Liver (tissue), 9 donors: Measurements from ENCODE around the gene EPS8. TPM values are rescaled to one million over a fixed set of nuclear protein-coding genes. Genes with fewer than 3 reads are reported as not detected.

Experiments used
- DNase-seq: peaks from one replicate; pipeline ENCODE4 v3.0.0-alpha.2; 2017; ENCODE audit warnings: low spot score
- H3K27ac ChIP-seq, 2 donors: one replicate each; pipeline ENCODE4 v1.7.0; 2013; ENCODE audit warnings: inconsistent platforms in 2 of 2, low read length in 2 of 2, control low read depth in 1 of 2, low read depth in 1 of 2, mild to moderate bottlenecking in 1 of 2
- H3K27me3 ChIP-seq, 4 donors: one replicate each; pipeline versions ENCODE4 v1.6.1 to v1.7.0; 2013; ENCODE audit warnings: low read length in 3 of 4, inconsistent platforms in 1 of 4, mild to moderate bottlenecking in 1 of 4, moderate library complexity in 1 of 4; ENCODE audit not compliant: control insufficient read depth in 4 of 4, insufficient read depth in 4 of 4
- H3K36me3 ChIP-seq, 4 donors: one replicate each; pipeline versions ENCODE4 v1.6.1 to v1.7.0; 2013; ENCODE audit warnings: low read length in 3 of 4, mild to moderate bottlenecking in 3 of 4, low read depth in 1 of 4, moderate library complexity in 1 of 4; ENCODE audit not compliant: control insufficient read depth in 4 of 4, insufficient read depth in 3 of 4
- H3K4me1 ChIP-seq, 4 donors: one replicate each; pipeline versions ENCODE4 v1.6.1 to v1.7.0; 2013; ENCODE audit warnings: low read length in 3 of 4, mild to moderate bottlenecking in 3 of 4, moderate library complexity in 1 of 4; ENCODE audit not compliant: control insufficient read depth in 4 of 4, insufficient read depth in 4 of 4
- H3K4me3 ChIP-seq, 3 donors: one replicate each; pipeline versions ENCODE4 v1.6.1 to v1.7.0; 2013; ENCODE audit warnings: low read length in 3 of 3, control low read depth in 1 of 3, low read depth in 1 of 3, mild to moderate bottlenecking in 1 of 3
- H3K9ac ChIP-seq, 2 donors: one replicate each; pipeline ENCODE4 v1.7.0; 2013; ENCODE audit warnings: low read length in 2 of 2, mild to moderate bottlenecking in 2 of 2, moderate library complexity in 2 of 2, control low read depth in 1 of 2, low read depth in 1 of 2
- H3K9me3 ChIP-seq, 4 donors: one replicate each; pipeline versions ENCODE4 v1.6.1 to v1.7.0; 2013; ENCODE audit warnings: low read length in 3 of 4; ENCODE audit not compliant: control insufficient read depth in 4 of 4
- EGR1 ChIP-seq, 2 donors: IDR thresholded peaks; 2 replicates each; pipeline ENCODE4 v1.6.1; 2016 to 2018; ENCODE audit warnings: antibody characterized with exemption in 2 of 2, low read depth in 2 of 2
- FOXA2 ChIP-seq: IDR thresholded peaks from 2 replicates; pipeline ENCODE4 v1.6.1; 2016; ENCODE audit warnings: antibody characterized with exemption
- GABPA ChIP-seq, 2 donors: IDR thresholded peaks in 1 of 2; conservative IDR thresholded peaks in 1 of 2; 2 replicates each; pipeline ENCODE4 v1.6.1; 2016; ENCODE audit warnings: antibody characterized with exemption in 2 of 2, mild to moderate bottlenecking in 1 of 2, moderate library complexity in 1 of 2
- HNF4A ChIP-seq, 2 donors: conservative IDR thresholded peaks; 2 replicates each; pipeline ENCODE4 v1.6.1; 2016; ENCODE audit warnings: antibody characterized with exemption in 2 of 2, mild to moderate bottlenecking in 2 of 2
- JUND ChIP-seq, 2 donors: IDR thresholded peaks; 2 replicates each; pipeline ENCODE4 v1.6.1; 2016; ENCODE audit warnings: antibody characterized with exemption in 2 of 2
- MAX ChIP-seq: IDR thresholded peaks from 2 replicates; pipeline ENCODE4 v1.6.1; 2016; ENCODE audit warnings: antibody characterized with exemption
- NR2F2 ChIP-seq: IDR thresholded peaks from 2 replicates; pipeline ENCODE4 v1.6.1; 2016; ENCODE audit warnings: antibody characterized with exemption
- RAD21 ChIP-seq, 2 donors: IDR thresholded peaks; 2 replicates each; pipeline ENCODE4 v1.6.1; 2016; ENCODE audit warnings: antibody characterized with exemption in 2 of 2, mild to moderate bottlenecking in 2 of 2
- RXRA ChIP-seq, 2 donors: IDR thresholded peaks; 2 replicates each; pipeline ENCODE4 v1.6.1; 2017 to 2018; ENCODE audit warnings: antibody characterized with exemption in 2 of 2, mild to moderate bottlenecking in 1 of 2
- SP1 ChIP-seq: IDR thresholded peaks from 2 replicates; pipeline ENCODE4 v1.6.1; 2018; ENCODE audit warnings: antibody characterized with exemption, mild to moderate bottlenecking
- TAF1 ChIP-seq: conservative IDR thresholded peaks from 2 replicates; pipeline ENCODE4 v1.6.1; 2016; ENCODE audit warnings: antibody characterized with exemption, mild to moderate bottlenecking
- YY1 ChIP-seq: IDR thresholded peaks from 2 replicates; pipeline ENCODE4 v1.6.1; 2016; ENCODE audit warnings: antibody characterized with exemption, mild to moderate bottlenecking
- WGBS: extraction: QIAGEN DNeasy Blood & Tissue Kit; methylation state at CpG from one replicate; pipeline ENCODE4 v1.1.7; 2013; 5-methylcytosine and 5-hydroxymethylcytosine counted together
- polyA plus RNA-seq, 2 donors: library from polyadenylated mRNA; stranded (reverse) in 1 of 2; unstranded in 1 of 2; fragments of 200-250 nt in 1 of 2; fragments of >200 nt in 1 of 2; fragmentation: Nextera tagmentation in 1 of 2; extraction: Ambion mirVana in 1 of 2; gene quantifications; one replicate each; pipeline versions ENCODE4 v1.2.1 to v1.2.3, GENCODE V29; 2013 to 2015
- total RNA-seq, 2 donors: library from RNA; depleted of rRNA; stranded (reverse); fragments of >200 nt; gene quantifications; one replicate each; pipeline ENCODE4 v1.2.3, GENCODE V29; 2014
- TF ChIP-seq, protein P1 (sequence below): IDR thresholded peaks from 2 replicates; pipeline ENCODE4 v1.6.1; 2016; ENCODE audit warnings: antibody characterized with exemption
- TF ChIP-seq, protein P2 (sequence below): IDR thresholded peaks from 2 replicates; pipeline ENCODE4 v1.6.1; 2016; ENCODE audit warnings: antibody characterized with exemption
- donor health status: healthy.
- donor health status: healthy.
- donor health status: healthy.
- donor health status: healthy.
- donor health status: healthy.

Gene EPS8
- total and polyA plus RNA-seq, 4 donors = 13.7 to 40.2 (median 15.0) TPM

DNA sequence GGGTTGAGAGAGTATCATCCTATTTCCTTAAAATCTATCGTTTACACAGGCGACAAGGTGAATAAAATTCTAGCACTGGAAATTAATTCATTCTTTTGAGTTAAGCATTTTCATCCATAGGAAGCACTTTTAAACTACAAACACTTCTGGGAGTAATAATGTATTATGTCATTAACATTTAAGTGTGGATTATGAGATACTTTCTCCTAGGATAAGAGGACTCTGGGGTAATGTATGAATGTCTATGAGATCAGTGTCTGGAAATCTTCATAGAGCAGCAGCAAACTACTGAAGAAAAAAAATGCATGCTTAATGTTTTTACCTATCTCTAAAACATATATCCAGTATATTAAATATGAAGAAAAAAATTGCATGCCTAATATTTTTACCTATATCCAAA, 86.9 kb downstream of the EPS8 start:
- Histone ChIP-seq H3K36me3 (no peaks in the 10 kb centered on the region), H3K9me3 (no peaks in the 10 kb centered on the region), H3K27me3 (no peaks in the 10 kb centered on the region), H3K9ac (no peak overlapping the region), H3K4me1 (peaks cover 4 to 9% (median 7%) of the 10 kb centered on the region in 4 donors), H3K27ac (peak overlapping the region; percentile 9 to 19), H3K4me3 (no peak overlapping the region)
- DNase-seq = no peak
- 82% methylated on average over 2 of the region's 2 CpGs for WGBS
- TF ChIP-seq, protein P1, sequence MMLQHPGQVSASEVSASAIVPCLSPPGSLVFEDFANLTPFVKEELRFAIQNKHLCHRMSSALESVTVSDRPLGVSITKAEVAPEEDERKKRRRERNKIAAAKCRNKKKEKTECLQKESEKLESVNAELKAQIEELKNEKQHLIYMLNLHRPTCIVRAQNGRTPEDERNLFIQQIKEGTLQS = no peak
- TF ChIP-seq JUND (IDR thresholded peaks at IDR 0.05) (no peak), GABPA (IDR thresholded peaks at IDR 0.05 in 1 of 2, conservative IDR thresholded peaks at IDR 0.05 in 1 of 2) (no peak), RXRA (IDR thresholded peaks at IDR 0.05) (no peak)
- TF ChIP-seq, protein P2, sequence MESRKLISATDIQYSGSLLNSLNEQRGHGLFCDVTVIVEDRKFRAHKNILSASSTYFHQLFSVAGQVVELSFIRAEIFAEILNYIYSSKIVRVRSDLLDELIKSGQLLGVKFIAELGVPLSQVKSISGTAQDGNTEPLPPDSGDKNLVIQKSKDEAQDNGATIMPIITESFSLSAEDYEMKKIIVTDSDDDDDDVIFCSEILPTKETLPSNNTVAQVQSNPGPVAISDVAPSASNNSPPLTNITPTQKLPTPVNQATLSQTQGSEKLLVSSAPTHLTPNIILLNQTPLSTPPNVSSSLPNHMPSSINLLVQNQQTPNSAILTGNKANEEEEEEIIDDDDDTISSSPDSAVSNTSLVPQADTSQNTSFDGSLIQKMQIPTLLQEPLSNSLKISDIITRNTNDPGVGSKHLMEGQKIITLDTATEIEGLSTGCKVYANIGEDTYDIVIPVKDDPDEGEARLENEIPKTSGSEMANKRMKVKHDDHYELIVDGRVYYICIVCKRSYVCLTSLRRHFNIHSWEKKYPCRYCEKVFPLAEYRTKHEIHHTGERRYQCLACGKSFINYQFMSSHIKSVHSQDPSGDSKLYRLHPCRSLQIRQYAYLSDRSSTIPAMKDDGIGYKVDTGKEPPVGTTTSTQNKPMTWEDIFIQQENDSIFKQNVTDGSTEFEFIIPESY = no peak

- DNase-seq = no peak
- Histone ChIP-seq H3K27me3 (no peaks in the 10 kb centered on the region), H3K36me3 (no peaks in the 10 kb centered on the region), H3K4me3 (no peak overlapping the region), H3K9ac (no peak overlapping the region), H3K9me3 (no peaks in the 10 kb centered on the region), H3K4me1 (peaks cover 2 to 9% (median 6%) of the 10 kb centered on the region in 4 donors), H3K27ac (peak overlapping the region; percentile 9 to 19)
- WGBS = 58% methylated on average over 3 of the region's 3 CpGs
- no peak for TF ChIP-seq HNF4A (conservative IDR thresholded peaks at IDR 0.05)
- no peak for TF ChIP-seq MAX
- no peak for TF ChIP-seq YY1
- TF ChIP-seq, protein P2 = no peak
- no peak for TF ChIP-seq NR2F2
- TF ChIP-seq RAD21 (IDR thresholded peaks at IDR 0.05) = no peak
- TF ChIP-seq EGR1 (IDR thresholded peaks at IDR 0.05; ENCODE audit: low read depth in 2 of 2) = no peak
- TF ChIP-seq, protein P1 = no peak
- no peak for TF ChIP-seq SP1
- no peak for TF ChIP-seq FOXA2
Observed at GRCh38 chr12:15701631-15702156, 87.5 kb downstream of the EPS8 start.

GRCh38 chr12:15701206-15701605, 88.0 kb downstream of the EPS8 start:
- no peak overlapping the region for H3K4me3 ChIP-seq
- WGBS = 65% methylated on average over 1 of the region's 1 CpG
- TF ChIP-seq, protein P1 = no peak
- no peak for TF ChIP-seq TAF1
- no peaks in the 10 kb centered on the region for H3K9me3 ChIP-seq
- H3K4me1 ChIP-seq = peaks cover 2 to 7% (median 5%) of the 10 kb centered on the region in 4 donors
- H3K36me3 ChIP-seq = no peaks in the 10 kb centered on the region
- no peaks in the 10 kb centered on the region for H3K27me3 ChIP-seq
- H3K9ac ChIP-seq = no peak overlapping the region
- peak overlapping the region; percentile 42 to 56 for H3K27ac ChIP-seq
- DNase-seq = no peak
